BLaER1 treated with 17β-estradiol and CSF1 and Interleukin-3, amounts not matched to agents 10 nM and 100 nM (cell line): ENCODE measurements around the gene IVD.
A peak's percentile ranks its signal among the peaks of the same experiment; 100 is the strongest.

Experiments
- H3K27ac ChIP-seq, 11 experiments: shearing (Covaris generic); formaldehyde crosslinking; 2 replicates each; pipeline ENCODE4 v1.8.1; 2022
- H3K27me3 ChIP-seq, 11 experiments: shearing (Covaris generic); formaldehyde crosslinking; 2 replicates each; pipeline ENCODE4 v1.8.1; 2022
- H3K36me3 ChIP-seq, 11 experiments: shearing (Covaris generic); formaldehyde crosslinking; 2 replicates each; pipeline ENCODE4 v1.8.1; 2022
- H3K4me1 ChIP-seq, 10 experiments: shearing (Covaris generic); formaldehyde crosslinking; 2 replicates each; pipeline ENCODE4 v1.8.1; 2022
- H3K4me2 ChIP-seq, 11 experiments: shearing (Covaris generic); formaldehyde crosslinking; 2 replicates each; pipeline ENCODE4 v1.8.1; 2022
- H3K4me3 ChIP-seq, 10 experiments: shearing (Covaris generic); formaldehyde crosslinking; 2 replicates each; pipeline ENCODE4 v1.8.1; 2022
- H3K9ac ChIP-seq, 11 experiments: shearing (Covaris generic); formaldehyde crosslinking; 2 replicates each; pipeline ENCODE4 v1.8.1; 2022
- H3K9me3 ChIP-seq, 11 experiments: shearing (Covaris generic); formaldehyde crosslinking; replicated peaks in 1 of 11; 2 replicates each; pipeline ENCODE4 v1.8.1; 2022
- H4K20me1 ChIP-seq, 11 experiments: shearing (Covaris generic); formaldehyde crosslinking; 2 replicates each; pipeline ENCODE4 v1.8.1; 2022
- Cebpa-rat ChIP-seq, 11 experiments: shearing (Covaris generic); IDR thresholded peaks; 2 replicates each; pipeline ENCODE4 v1.8.1; 2022

Gene IVD

DNA sequence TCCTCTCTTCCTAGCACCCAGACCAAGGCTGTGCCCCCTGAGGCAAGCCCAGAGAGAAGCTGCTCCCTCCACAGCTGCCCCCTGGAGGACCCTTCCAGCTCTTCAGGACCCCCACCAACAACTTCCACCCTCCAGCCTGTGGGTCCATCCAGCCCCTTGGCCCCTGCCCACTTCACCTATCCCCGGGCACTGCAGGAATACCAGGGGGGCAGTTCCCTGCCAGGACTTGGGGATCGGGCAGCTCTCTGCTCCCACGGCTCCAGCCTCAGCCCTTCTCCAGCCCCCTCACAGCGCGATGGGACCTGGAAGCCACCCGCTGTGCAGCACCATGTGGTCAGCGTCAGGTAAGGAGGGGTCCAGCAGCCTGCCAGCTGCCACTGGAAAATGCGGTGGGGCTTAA, 42.0 kb upstream of the IVD start:
- Histone ChIP-seq H3K36me3 (no peaks in the 10 kb centered on the region; a peak in 1 of 22 replicates), H3K27me3 (no peaks in the 10 kb centered on the region; a peak in 3 of 22 replicates), H4K20me1 (peaks cover 0 to 30% (median 14%) of the 10 kb centered on the region in 11 experiments; a peak in 13 of 22 replicates), H3K4me3 (no peak overlapping the region), H3K4me1 (peaks cover 20 to 33% (median 30%) of the 10 kb centered on the region in 10 experiments), H3K9me3 (no peaks in the 10 kb centered on the region), H3K9ac (no peak overlapping the region), H3K27ac (no peak overlapping the region), H3K4me2 (no peak overlapping the region)
- TF ChIP-seq Cebpa-rat (IDR thresholded peaks at IDR 0.05): no peak

DNA sequence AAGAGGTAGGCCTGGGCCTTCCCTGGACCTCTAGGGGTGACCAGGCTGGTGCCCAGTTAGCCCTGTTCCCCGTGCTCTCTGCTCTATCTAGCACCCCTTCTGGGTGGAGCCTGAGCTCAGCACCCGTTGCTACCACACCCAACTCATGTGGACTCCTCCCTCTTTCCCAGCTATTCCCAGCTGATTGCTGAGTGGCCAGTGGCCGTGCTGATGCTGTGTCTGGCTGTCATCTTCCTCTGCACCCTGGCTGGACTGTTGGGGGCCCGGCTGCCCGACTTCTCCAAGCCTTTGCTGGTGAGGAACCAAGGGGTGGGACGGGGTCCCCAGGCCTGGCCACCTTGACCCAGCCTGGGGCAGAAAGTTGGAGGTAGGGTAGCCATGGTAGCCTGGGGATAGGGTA, 41.3 kb upstream of the IVD start:
- H4K20me1 ChIP-seq: peaks cover 0 to 23% (median 8%) of the 10 kb centered on the region in 11 experiments; a peak in 13 of 22 replicates
- no peak overlapping the region for H3K9ac ChIP-seq
- H3K36me3 ChIP-seq: no peaks in the 10 kb centered on the region; a peak in 1 of 22 replicates
- H3K4me2 ChIP-seq: no peak overlapping the region
- H3K4me3 ChIP-seq: no peak overlapping the region
- no peak overlapping the region for H3K27ac ChIP-seq
- no peak for TF ChIP-seq Cebpa-rat (IDR thresholded peaks at IDR 0.05)
- no peaks in the 10 kb centered on the region; a peak in 1 of 22 replicates for H3K27me3 ChIP-seq
- no peaks in the 10 kb centered on the region for H3K9me3 ChIP-seq
- peaks cover 14 to 28% (median 25%) of the 10 kb centered on the region in 10 experiments for H3K4me1 ChIP-seq

GRCh38 chr15:40365016-40365415, 40.6 kb upstream of the IVD start:
- H3K4me1 ChIP-seq: peaks cover 14 to 25% (median 23%) of the 10 kb centered on the region in 10 experiments
- no peaks in the 10 kb centered on the region for H3K27me3 ChIP-seq
- H3K36me3 ChIP-seq: no peaks in the 10 kb centered on the region; a peak in 1 of 22 replicates
- H3K9ac ChIP-seq: no peak overlapping the region
- H3K9me3 ChIP-seq: no peaks in the 10 kb centered on the region
- H3K4me2 ChIP-seq: no peak overlapping the region
- H3K4me3 ChIP-seq: no peak overlapping the region
- no peak overlapping the region for H3K27ac ChIP-seq
- H4K20me1 ChIP-seq: peaks cover 0 to 16% (median 4%) of the 10 kb centered on the region in 11 experiments; a peak in 8 of 22 replicates
- no peak for TF ChIP-seq Cebpa-rat (IDR thresholded peaks at IDR 0.05)

- Histone ChIP-seq H3K9ac (no peak overlapping the region), H3K36me3 (no peaks in the 10 kb centered on the region; a peak in 1 of 22 replicates), H3K4me1 (peaks cover 14 to 25% (median 23%) of the 10 kb centered on the region in 10 experiments), H3K4me2 (peak overlapping the region in 4 of 11 experiments; percentile 79 to 96 (median 92); a peak in 2 of 22 replicates), H3K4me3 (no peak overlapping the region), H3K27ac (no peak overlapping the region), H3K27me3 (no peaks in the 10 kb centered on the region), H3K9me3 (no peaks in the 10 kb centered on the region), H4K20me1 (peaks cover 0 to 11% (median 0%) of the 10 kb centered on the region in 11 experiments; a peak in 4 of 22 replicates)
- no peak for TF ChIP-seq Cebpa-rat (IDR thresholded peaks at IDR 0.05)
Observed at GRCh38 chr15:40365624-40366456, 39.8 kb upstream of the IVD start.

DNA sequence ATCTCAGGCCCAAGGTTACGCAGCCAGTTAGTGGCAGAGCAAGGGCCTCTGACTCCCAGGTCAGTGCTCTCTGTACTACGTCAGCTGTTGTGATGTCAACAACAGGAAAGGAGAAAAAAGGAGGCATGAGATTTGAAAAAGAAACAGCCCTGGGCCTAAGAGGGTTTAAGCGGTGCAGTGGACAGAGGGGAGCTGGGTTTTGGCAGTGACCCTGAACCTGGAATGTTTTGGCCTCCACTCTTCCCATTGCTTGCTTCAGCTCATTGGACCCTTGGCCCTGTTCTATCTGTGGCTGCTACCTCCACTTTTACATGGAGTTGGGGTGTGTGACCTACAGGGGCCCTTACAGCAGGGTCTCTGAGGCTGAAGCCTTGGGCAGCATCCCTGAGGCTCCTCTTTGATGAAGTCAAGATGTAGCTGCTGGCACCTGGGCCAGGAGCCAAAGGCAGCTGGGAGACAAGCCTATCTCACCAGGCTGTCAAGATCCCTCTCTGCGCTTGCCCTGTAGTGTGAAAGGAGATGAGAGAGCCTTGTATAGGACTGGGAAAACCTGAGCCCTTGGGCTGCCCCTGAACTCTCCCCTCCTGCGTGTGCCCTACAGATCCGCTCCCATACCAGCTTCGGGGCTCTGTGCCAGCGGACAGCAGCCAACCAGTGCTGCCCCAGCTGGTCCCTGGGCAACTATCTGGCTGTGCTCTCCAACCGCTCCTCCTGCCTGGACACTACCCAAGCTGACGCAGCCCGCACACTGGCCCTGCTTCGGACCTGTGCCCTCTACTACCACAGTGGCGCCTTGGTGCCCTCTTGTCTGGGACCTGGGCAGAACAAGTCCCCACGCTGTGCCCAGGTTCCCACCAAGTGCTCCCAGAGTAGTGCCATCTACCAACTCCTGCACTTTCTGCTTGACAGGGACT, 38.9 kb upstream of the IVD start:
- Histone ChIP-seq H4K20me1 (peaks cover 0 to 7% (median 0%) of the 10 kb centered on the region in 11 experiments; a peak in 3 of 22 replicates), H3K4me1 (peaks cover 16 to 28% (median 24%) of the 10 kb centered on the region in 10 experiments), H3K4me2 (peak overlapping the region; percentile 79 to 99 (median 91)), H3K9ac (peak overlapping the region in 6 of 11 experiments; percentile 49 to 76 (median 68); a peak in 6 of 22 replicates), H3K27me3 (no peaks in the 10 kb centered on the region), H3K27ac (peak overlapping the region in 3 of 11 experiments; percentile 12 to 66 (median 59); a peak in 3 of 22 replicates), H3K9me3 (no peaks in the 10 kb centered on the region), H3K36me3 (no peaks in the 10 kb centered on the region; a peak in 1 of 22 replicates), H3K4me3 (peak overlapping the region in 7 of 10 experiments; percentile 47 to 68 (median 54); a peak in 9 of 20 replicates)
- TF ChIP-seq Cebpa-rat (IDR thresholded peaks at IDR 0.05): no peak

GRCh38 chr15:40367371-40367685, 38.3 kb upstream of the IVD start:
- H3K9me3 ChIP-seq: no peaks in the 10 kb centered on the region
- H3K27ac ChIP-seq: peak overlapping the region in 9 of 11 experiments; percentile 12 to 66 (median 59); a peak in 11 of 22 replicates
- H3K27me3 ChIP-seq: no peaks in the 10 kb centered on the region
- H3K4me1 ChIP-seq: peaks cover 20 to 34% (median 25%) of the 10 kb centered on the region in 10 experiments
- H3K9ac ChIP-seq: peak overlapping the region in 9 of 11 experiments; percentile 41 to 76 (median 65); a peak in 16 of 22 replicates
- peak overlapping the region; percentile 79 to 99 (median 91) for H3K4me2 ChIP-seq
- peaks cover 0 to under 1% (median 0%) of the 10 kb centered on the region in 11 experiments; a peak in 1 of 22 replicates for H4K20me1 ChIP-seq
- H3K36me3 ChIP-seq: no peaks in the 10 kb centered on the region; a peak in 1 of 22 replicates
- peak overlapping the region; percentile 46 to 68 (median 54) for H3K4me3 ChIP-seq
- no peak for TF ChIP-seq Cebpa-rat (IDR thresholded peaks at IDR 0.05)

DNA sequence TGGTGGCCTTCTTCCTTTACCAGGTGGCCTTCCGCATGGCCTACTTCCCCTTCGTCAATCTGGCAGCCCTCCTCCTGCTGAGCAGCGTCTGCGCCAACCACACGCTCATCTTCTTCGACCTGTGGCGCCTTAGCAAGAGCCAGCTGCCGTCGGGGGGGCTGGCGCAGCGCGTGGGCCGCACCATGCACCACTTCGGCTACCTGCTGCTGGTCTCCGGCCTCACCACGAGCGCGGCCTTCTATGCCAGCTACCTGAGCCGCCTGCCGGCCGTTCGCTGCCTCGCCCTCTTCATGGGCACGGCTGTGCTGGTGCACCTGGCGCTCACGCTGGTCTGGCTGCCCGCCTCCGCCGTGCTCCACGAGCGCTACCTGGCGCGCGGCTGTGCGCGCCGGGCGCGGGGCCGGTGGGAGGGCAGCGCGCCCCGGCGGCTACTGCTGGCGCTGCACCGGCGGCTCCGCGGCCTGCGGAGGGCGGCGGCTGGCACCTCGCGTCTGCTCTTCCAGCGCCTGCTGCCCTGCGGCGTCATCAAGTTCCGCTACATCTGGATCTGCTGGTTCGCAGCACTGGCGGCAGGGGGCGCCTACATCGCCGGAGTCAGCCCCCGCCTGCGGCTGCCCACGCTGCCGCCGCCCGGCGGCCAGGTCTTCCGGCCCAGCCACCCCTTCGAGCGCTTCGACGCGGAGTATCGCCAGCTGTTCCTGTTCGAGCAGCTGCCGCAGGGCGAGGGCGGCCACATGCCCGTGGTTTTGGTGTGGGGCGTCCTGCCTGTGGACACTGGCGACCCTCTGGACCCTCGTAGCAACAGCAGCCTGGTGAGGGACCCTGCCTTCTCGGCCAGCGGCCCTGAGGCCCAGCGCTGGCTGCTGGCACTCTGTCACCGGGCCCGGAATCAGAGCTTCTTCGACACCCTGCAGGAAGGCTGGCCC, 37.6 kb upstream of the IVD start:
- peak overlapping the region in 10 of 11 experiments; percentile 12 to 71 (median 60); a peak in 20 of 22 replicates for H3K27ac ChIP-seq
- no peaks in the 10 kb centered on the region; a peak in 1 of 22 replicates for H4K20me1 ChIP-seq
- no peak for TF ChIP-seq Cebpa-rat (IDR thresholded peaks at IDR 0.05)
- H3K9ac ChIP-seq: peak overlapping the region; percentile 41 to 76 (median 65); a peak in 21 of 22 replicates
- no peaks in the 10 kb centered on the region; a peak in 1 of 22 replicates for H3K36me3 ChIP-seq
- H3K4me3 ChIP-seq: peak overlapping the region; percentile 46 to 68 (median 54)
- H3K4me1 ChIP-seq: peaks cover 20 to 41% (median 26%) of the 10 kb centered on the region in 10 experiments
- H3K27me3 ChIP-seq: no peaks in the 10 kb centered on the region
- no peaks in the 10 kb centered on the region for H3K9me3 ChIP-seq
- H3K4me2 ChIP-seq: peak overlapping the region; percentile 79 to 99 (median 91)
